ENCODE results near the gene ASPDH. TPM values are rescaled to one million over a fixed set of nuclear protein-coding genes. Genes with fewer than 3 reads are reported as not detected.

Gene ASPDH
- polyA plus RNA-seq, 3 donors, result not detected

- no peak overlapping the region for H3K4me2 ChIP-seq (replicated peaks; ENCODE audit: extremely low read depth, low read length, poor library complexity, severe bottlenecking)
- H3K79me2 ChIP-seq (ENCODE audit: insufficient read depth, low read length), result no peaks in the 10 kb centered on the region
- Mint-ChIP-seq H3K27me3 (ENCODE audit: low read depth in 3 of 3) (peaks cover 3 to 8% (median 8%) of the 10 kb centered on the region in 3 donors), H3K36me3 (no peaks in the 10 kb centered on the region), H3K4me1 (no peaks in the 10 kb centered on the region), H3K9me3 (peaks cover 0 to 2% (median 0%) of the 10 kb centered on the region in 7 donors), H3K27ac (no peak overlapping the region), H3K4me3 (no peak overlapping the region)
- H3K4me1 ChIP-seq (ENCODE audit: control insufficient read depth in 1 of 2, insufficient read depth in 2 of 2, low read length in 2 of 2), result no peaks in the 10 kb centered on the region
- H3K9ac ChIP-seq (ENCODE audit: insufficient read depth, low read length, poor library complexity, severe bottlenecking), result no peak overlapping the region
- H3K9me3 ChIP-seq (replicated peaks in 1 of 2; ENCODE audit: control insufficient read depth in 1 of 2, insufficient read depth in 1 of 2, low read length in 2 of 2), result no peaks in the 10 kb centered on the region
- TF ChIP-seq, protein P1, sequence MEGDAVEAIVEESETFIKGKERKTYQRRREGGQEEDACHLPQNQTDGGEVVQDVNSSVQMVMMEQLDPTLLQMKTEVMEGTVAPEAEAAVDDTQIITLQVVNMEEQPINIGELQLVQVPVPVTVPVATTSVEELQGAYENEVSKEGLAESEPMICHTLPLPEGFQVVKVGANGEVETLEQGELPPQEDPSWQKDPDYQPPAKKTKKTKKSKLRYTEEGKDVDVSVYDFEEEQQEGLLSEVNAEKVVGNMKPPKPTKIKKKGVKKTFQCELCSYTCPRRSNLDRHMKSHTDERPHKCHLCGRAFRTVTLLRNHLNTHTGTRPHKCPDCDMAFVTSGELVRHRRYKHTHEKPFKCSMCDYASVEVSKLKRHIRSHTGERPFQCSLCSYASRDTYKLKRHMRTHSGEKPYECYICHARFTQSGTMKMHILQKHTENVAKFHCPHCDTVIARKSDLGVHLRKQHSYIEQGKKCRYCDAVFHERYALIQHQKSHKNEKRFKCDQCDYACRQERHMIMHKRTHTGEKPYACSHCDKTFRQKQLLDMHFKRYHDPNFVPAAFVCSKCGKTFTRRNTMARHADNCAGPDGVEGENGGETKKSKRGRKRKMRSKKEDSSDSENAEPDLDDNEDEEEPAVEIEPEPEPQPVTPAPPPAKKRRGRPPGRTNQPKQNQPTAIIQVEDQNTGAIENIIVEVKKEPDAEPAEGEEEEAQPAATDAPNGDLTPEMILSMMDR (IDR thresholded peaks at IDR 0.05), result no peak
- H3K27me3 ChIP-seq (ENCODE audit: control insufficient read depth in 2 of 2, insufficient read depth in 2 of 2, low read length in 2 of 2), result no peaks in the 10 kb centered on the region
- 95% methylated on average over 9 of the region's 11 CpGs for WGBS (ENCODE audit: insufficient coverage)
- no peak overlapping the region for H2AFZ ChIP-seq (ENCODE audit: insufficient read depth, low read depth, low read length, poor library complexity, severe bottlenecking)
- no peak overlapping the region for H3K27ac ChIP-seq (ENCODE audit: low read depth in 1 of 2, low read length in 2 of 2)
- H3K36me3 ChIP-seq (replicated peaks in 1 of 2; ENCODE audit: control insufficient read depth in 1 of 2, insufficient read depth in 2 of 2, low read length in 2 of 2), result no peaks in the 10 kb centered on the region
- no peak overlapping the region for H3K4me3 ChIP-seq (replicated peaks in 1 of 3; ENCODE audit: low read depth in 2 of 3, low read length in 3 of 3)
- intact Hi-C loops (cut with micrococcal nuclease), result no loop called here
- no peak for DNase-seq
- no peaks in the 10 kb centered on the region for H4K20me1 ChIP-seq (ENCODE audit: insufficient read depth, low read length)
Observed at GRCh38 chr19:50466706-50467039, 47.0 kb downstream of the ASPDH start.

GRCh38 chr19:50465986-50466705, 47.6 kb downstream of the ASPDH start:
- Mint-ChIP-seq H3K27ac (no peak overlapping the region), H3K9me3 (peaks cover 0 to 2% (median 0%) of the 10 kb centered on the region in 7 donors), H3K36me3 (no peaks in the 10 kb centered on the region), H3K27me3 (ENCODE audit: low read depth in 3 of 3) (peaks cover 3 to 8% (median 6%) of the 10 kb centered on the region in 3 donors), H3K4me3 (no peak overlapping the region), H3K4me1 (no peaks in the 10 kb centered on the region)
- H4K20me1 ChIP-seq (ENCODE audit: insufficient read depth, low read length), result no peaks in the 10 kb centered on the region
- no peak overlapping the region for H3K4me3 ChIP-seq (replicated peaks in 1 of 3; ENCODE audit: low read depth in 2 of 3, low read length in 3 of 3)
- intact Hi-C loops (cut with micrococcal nuclease), result no loop called here
- H3K4me1 ChIP-seq (ENCODE audit: control insufficient read depth in 1 of 2, insufficient read depth in 2 of 2, low read length in 2 of 2), result no peaks in the 10 kb centered on the region
- TF ChIP-seq, protein P1 (IDR thresholded peaks at IDR 0.05), result no peak
- H2AFZ ChIP-seq (ENCODE audit: insufficient read depth, low read depth, low read length, poor library complexity, severe bottlenecking), result no peak overlapping the region
- H3K36me3 ChIP-seq (replicated peaks in 1 of 2; ENCODE audit: control insufficient read depth in 1 of 2, insufficient read depth in 2 of 2, low read length in 2 of 2), result no peaks in the 10 kb centered on the region
- H3K79me2 ChIP-seq (ENCODE audit: insufficient read depth, low read length), result no peaks in the 10 kb centered on the region
- no peak overlapping the region for H3K4me2 ChIP-seq (replicated peaks; ENCODE audit: extremely low read depth, low read length, poor library complexity, severe bottlenecking)
- WGBS (ENCODE audit: insufficient coverage), result 83% methylated on average over 21 of the region's 29 CpGs
- H3K27ac ChIP-seq (ENCODE audit: low read depth in 1 of 2, low read length in 2 of 2), result no peak overlapping the region
- no peaks in the 10 kb centered on the region for H3K9me3 ChIP-seq (replicated peaks in 1 of 2; ENCODE audit: control insufficient read depth in 1 of 2, insufficient read depth in 1 of 2, low read length in 2 of 2)
- DNase-seq, result no peak
- H3K9ac ChIP-seq (ENCODE audit: insufficient read depth, low read length, poor library complexity, severe bottlenecking), result no peak overlapping the region
- H3K27me3 ChIP-seq (ENCODE audit: control insufficient read depth in 2 of 2, insufficient read depth in 2 of 2, low read length in 2 of 2), result no peaks in the 10 kb centered on the region
